KG1 (cell line): ENCODE data around the gene CD109.
A peak's percentile ranks its signal among the peaks of the same experiment; 100 is the strongest.
"Not testable (repeated sequence)": the region's sequence is repeated elsewhere in the genome, so short reads cannot be mapped to it uniquely, and the experiment has no call there.

Source experiments
- DNase-seq: peaks from one replicate; lab custom pipeline; 2025; lab: John Stamatoyannopoulos, UW

Gene CD109

DNA sequence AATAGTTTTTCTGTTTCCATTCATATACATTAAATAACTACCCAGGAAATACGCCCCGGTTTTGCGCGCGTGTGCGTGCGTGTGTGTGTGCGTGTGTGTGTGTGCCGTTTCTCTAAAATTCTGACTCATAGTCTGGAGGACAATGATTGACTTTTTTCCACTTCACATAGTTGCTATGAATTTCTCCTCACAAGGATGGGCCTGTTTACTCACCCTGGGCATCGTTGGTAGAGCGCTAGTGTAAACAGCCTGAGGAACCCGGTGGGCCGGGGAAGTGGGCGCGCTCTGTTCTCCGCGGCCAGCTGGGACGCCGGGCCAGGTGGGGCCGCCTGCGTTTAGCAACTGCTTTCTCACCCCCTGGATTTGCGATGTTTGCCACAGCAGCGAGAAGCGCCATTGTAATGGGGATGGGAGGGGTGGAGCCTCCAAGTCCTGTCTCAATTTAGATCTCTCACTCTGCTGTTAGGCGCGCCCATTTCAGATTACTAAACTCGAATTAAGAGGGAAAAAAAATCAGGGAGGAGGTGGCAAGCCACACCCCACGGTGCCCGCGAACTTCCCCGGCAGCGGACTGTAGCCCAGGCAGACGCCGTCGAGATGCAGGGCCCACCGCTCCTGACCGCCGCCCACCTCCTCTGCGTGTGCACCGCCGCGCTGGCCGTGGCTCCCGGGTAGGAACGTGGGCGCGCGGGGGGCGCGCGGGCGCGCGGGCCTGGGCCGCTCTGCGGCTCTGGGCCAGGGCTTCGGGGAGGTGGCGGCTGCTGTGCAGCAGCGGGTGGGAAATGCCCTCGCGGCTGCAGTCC, at the start of gene CD109:
TSS of gene CD109 (plus strand) at position 585 of the 803 bp plus-strand sequence. CDS start at position 598, 13 bp downstream.
- peak; percentile 73 for DNase-seq

DNA sequence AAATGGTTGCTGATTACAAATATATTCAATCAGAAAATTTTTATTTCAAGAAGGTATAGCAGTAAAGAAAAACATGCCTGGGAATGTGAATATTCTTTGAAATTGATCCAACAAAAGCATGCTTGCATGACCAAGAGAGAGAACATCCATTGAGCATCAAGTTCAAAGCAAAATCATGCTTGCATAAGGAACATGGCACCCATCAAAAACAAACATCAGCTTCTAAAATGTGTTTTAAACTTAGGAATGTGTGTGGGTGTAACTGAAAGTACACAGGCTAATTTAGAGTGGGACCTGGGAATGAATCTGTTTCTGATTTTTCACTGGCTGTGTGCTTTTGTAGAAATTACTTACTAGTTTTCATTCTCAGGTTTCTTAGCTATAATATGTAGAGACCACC, 47.8 kb upstream of the CD109 start:
- no peak for DNase-seq

GRCh38 chr6:73649783-73650182, 46.2 kb upstream of the CD109 start:
- DNase-seq = no peak

DNA sequence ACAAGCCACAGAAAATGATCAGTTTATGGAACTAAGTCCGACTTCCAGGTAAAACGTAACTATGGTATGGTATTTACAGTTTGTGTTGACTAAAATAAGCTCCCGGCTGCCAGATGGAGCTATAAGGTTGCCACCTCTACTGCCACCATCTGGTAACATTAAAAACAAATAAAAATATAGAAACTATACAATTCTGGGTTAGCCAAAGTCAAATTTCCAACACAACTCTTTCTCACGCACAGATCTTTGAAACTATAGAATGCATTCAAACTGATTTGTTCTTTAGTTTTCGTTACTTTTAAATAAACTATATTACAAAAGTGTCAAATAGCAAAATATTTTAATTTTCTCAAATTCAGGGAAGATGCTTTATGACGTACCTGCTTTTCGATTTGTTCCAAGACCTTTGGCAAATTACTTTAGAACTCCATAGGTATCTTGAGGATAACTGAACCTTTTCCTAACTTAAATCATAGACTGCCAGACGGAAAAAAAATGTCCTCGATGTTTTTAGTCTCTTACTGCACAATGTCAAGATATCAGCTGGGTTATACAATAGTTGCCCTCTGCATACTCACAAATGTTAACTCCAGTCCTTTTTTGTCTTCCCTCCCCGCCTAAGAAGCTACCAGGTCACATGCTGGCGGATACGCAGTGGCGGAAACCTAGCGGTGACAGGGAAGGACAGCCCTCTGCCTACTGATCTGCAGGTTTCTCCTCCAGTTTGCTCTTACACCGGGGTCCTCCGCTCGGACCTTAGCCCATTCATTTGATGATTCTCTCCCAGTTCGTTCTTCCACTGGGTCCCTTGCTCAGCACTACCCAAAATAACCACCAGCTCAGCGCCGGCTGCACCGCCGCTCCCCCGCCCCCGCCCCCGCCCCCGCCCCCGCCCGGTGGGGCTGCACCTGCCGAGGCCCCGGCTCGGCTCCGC, 43.1 kb upstream of the CD109 start:
- peak; percentile 76 for DNase-seq

DNA sequence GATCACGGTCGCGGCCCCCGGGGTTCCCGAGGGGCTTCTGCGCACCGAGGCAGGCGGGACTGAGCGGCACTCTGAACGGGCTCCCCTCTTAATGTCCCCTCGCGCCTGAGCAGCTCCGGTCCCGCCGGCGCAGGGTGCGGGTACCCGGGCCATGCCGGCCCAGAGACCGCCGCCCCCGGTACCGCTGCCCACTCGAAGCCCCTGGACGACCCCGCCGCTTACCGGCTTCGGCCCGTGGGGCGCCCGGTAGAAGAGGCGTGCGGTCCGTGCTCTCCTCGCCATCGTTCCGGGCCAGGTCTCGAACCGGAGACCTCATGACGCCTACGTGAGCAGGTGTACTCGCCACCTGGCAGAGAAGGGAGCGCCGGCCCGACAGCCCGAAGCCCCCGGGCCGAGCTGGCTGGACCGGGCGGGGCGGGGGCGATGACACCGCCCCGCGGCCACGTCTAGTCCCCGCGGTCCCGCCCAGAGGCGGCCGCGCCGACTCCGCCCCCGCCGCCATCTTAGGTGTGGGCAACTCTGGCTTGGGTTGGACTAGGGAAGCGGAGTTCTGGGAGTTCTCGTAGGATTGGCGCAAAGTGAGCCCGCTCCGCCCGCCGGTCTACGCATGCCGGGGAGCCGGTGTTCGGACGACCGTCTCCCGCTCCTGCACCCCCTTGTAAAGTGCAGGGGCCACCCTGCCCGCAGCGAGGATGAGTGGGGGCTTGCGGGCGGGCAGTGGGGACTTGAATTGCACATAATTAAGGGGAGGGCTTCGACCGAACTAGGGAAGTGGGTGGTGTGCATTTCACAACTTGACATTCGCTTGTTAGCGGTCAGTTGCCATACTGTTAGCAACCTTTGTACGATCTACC, 42.2 kb upstream of the CD109 start, which contains the start of gene SLC17A5:
TSS of gene SLC17A5 (minus strand) at position 422 of the 854 bp plus-strand sequence. CDS start at position 316, 106 bp downstream.
- peak; percentile 92 for DNase-seq

DNA sequence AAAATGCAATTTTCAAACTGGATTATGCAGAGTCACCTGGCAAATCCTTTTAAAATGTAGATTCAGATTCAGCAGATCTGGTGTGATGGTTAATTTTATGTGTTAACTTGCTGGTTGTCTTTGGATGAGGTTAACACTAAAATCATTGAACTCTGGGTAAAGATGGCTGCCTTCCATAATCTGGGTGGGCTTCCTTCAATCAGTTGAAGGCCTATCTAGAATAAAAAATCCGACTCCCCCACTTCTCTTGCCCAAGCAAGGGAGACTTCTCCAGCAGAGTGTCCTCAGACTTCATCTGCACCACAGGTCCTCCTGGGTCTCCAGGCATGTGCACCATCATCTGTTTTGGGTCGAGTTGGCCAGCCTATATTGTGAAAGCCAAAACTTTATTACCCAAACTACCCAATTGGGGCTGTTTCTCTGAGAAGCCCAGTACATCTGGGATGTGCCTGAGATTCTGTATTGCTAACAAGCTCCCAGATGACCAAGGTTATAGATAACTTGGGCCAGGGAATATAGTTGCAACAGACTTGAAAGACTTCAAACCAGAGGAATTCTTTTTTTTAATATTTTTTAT, 40.6 kb upstream of the CD109 start:
- DNase-seq = no peak

GRCh38 chr6:73656531-73657145, 39.4 kb upstream of the CD109 start:
- no peak for DNase-seq

GRCh38 chr6:73657201-73657600, 38.8 kb upstream of the CD109 start:
- DNase-seq = no peak

DNA sequence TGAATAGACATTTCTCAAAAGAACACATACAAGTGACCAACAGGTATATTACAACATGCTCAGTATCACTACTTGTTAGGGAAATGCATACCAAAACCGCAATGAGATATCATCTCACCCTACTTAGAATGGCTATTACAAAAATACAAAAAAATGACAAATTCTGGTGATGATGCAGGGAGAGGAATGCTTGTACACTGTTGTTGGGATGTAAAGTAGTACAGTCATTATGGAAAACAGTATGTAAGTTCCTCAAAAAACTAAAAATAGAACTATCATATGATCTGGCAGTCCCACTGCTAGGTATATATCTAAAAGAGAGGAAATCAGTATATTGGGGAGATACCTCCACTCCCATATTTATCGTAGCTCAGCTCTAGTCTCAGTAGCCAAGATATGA, 31.3 kb upstream of the CD109 start:
- DNase-seq = no peak

GRCh38 chr6:73665686-73666319, 30.2 kb upstream of the CD109 start:
- DNase-seq = no peak

DNA sequence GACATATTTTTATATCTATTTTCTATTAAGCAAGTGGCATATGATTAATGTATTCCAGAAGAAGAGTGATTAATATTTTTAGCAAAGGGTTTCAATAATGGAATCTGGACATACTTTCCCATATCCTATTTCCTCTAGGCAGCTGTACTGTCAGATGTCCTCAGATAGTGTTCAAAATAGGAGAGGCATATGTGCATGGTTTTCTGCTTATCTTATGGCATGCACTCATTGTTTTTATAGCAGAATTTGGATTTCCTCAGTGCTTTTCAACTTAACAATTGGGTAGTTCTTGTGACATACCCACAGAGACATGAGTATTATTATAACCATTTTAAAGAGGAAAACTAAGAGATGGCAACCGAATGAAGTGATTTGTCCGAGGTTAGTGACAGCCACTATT, 29.6 kb upstream of the CD109 start:
- DNase-seq = no peak

DNA sequence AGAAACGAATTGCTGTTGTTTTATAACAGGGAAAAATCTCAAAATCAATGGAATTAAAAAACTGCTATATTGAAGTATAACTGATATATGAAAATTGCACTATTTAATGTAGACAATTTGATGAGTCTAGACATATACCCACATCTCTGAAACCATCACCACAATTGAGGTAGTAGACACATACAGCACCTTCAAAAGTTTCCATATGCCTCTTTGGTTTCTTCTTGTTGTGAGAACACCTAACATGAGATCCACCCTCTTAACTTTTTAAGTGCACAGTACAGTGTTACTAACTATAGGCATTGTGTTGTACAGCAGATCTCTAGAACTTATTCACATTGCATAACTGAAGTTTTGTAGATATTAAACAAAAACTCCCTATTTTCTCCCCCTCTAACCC, 28.2 kb upstream of the CD109 start:
- no peak for DNase-seq

GRCh38 chr6:73669005-73669404, 27.0 kb upstream of the CD109 start:
- DNase-seq = no peak

- no peak for DNase-seq
Measured at GRCh38 chr6:73671911-73672685, 23.9 kb upstream of the CD109 start.

DNA sequence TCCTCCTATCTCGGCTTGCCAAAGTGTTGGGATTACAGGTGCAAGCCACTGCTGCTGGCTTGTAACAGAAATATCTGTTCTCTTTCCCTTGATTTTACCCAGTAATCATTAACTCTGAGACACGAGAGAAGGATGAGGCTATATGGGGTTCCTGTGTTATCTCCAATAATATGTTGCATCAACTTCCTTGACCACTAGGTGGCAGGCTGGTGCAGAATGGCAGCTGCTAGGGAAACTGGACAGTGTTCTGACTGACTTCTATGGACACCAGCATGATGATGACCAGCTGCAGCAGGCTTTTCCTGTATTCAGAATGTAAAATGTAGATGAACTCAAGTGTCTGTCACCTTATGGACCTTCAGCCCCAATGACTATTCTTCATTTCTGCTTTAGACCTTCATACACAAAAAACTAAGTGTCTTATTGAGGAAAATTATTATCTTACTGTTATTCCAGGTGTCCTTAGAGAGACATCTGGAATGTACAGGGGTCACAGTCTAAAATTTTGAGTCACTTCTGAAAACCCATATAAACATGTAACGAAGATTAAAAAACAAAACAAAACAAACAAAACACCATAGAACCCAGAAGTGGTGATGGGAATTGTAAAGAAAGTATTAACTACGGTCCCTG, 20.4 kb upstream of the CD109 start:
- DNase-seq = peak; percentile 76

DNA sequence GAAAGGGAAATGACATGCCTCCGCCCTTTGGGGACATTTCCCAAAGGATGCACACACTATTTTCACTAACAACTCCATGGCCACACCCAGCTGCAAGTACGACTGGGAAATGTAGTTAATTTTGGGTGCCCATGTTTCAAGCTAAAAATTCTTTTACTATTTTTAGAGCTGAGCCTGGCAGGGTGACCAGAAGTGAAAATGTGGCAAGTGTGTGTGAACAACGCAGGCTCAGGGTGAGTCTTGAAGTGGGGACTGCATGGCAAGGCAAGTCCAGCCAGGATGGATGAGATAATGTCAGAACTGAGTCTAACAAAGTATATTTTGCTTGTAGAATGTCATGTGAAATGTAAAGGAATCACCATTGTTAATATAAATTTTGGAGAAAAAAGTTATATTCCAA, 17.0 kb upstream of the CD109 start:
- DNase-seq = no peak

GRCh38 chr6:73679846-73680245, 16.2 kb upstream of the CD109 start:
- DNase-seq = not testable (repeated sequence)

GRCh38 chr6:73680289-73680918, 15.6 kb upstream of the CD109 start:
- no peak for DNase-seq

DNA sequence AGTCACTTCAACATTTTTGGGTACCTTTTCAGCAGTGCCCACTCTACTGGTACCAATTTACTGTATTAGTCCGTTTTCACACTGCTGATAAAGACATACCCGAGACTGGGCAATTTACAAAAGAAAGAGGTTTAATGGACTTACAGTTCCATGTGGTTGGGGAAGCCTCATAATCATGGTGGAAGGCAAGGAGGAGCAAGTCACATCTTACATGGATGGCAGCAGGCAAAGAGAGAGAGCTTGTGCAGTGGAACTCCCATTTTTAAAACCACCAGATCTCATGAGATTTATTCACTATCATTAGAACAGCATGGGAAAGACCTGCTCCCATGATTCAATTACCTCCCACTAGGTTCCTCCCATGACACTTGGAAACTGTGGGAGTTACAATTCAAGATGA, 12.4 kb upstream of the CD109 start:
- DNase-seq = not testable (repeated sequence)
